ENCODE results near the gene IQSEC1.

The IQSEC1 gene

DNA sequence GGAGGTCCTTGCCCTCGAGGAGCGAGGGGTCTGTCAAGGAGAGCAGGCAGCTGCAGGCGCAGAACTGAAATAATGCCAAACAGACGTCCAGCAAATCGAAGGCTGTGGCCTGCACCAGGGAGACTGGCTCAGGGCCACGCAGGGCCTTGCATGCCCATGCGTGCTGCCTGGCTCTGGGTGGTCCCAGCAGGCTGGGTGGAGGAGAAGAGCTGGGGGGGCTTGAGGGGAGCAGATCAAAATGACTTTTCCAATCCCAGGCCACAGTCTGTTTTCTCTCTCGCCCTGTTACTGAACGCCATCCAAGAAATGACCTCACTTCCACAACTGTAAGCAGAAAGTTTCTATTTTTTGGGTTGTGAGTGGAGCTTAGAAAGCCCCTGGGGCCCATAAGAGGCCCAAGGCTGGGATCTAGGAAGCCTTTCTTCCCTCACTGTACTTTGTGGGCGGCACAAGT is 134.9 kb downstream of the IQSEC1 start:
- TF ChIP-seq, protein P1, sequence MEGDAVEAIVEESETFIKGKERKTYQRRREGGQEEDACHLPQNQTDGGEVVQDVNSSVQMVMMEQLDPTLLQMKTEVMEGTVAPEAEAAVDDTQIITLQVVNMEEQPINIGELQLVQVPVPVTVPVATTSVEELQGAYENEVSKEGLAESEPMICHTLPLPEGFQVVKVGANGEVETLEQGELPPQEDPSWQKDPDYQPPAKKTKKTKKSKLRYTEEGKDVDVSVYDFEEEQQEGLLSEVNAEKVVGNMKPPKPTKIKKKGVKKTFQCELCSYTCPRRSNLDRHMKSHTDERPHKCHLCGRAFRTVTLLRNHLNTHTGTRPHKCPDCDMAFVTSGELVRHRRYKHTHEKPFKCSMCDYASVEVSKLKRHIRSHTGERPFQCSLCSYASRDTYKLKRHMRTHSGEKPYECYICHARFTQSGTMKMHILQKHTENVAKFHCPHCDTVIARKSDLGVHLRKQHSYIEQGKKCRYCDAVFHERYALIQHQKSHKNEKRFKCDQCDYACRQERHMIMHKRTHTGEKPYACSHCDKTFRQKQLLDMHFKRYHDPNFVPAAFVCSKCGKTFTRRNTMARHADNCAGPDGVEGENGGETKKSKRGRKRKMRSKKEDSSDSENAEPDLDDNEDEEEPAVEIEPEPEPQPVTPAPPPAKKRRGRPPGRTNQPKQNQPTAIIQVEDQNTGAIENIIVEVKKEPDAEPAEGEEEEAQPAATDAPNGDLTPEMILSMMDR (IDR thresholded peaks at IDR 0.05; ENCODE audit: low read depth, low read length), result no peak
- DNase-seq (ENCODE audit: extremely low read depth, low read depth), result no peak

DNA sequence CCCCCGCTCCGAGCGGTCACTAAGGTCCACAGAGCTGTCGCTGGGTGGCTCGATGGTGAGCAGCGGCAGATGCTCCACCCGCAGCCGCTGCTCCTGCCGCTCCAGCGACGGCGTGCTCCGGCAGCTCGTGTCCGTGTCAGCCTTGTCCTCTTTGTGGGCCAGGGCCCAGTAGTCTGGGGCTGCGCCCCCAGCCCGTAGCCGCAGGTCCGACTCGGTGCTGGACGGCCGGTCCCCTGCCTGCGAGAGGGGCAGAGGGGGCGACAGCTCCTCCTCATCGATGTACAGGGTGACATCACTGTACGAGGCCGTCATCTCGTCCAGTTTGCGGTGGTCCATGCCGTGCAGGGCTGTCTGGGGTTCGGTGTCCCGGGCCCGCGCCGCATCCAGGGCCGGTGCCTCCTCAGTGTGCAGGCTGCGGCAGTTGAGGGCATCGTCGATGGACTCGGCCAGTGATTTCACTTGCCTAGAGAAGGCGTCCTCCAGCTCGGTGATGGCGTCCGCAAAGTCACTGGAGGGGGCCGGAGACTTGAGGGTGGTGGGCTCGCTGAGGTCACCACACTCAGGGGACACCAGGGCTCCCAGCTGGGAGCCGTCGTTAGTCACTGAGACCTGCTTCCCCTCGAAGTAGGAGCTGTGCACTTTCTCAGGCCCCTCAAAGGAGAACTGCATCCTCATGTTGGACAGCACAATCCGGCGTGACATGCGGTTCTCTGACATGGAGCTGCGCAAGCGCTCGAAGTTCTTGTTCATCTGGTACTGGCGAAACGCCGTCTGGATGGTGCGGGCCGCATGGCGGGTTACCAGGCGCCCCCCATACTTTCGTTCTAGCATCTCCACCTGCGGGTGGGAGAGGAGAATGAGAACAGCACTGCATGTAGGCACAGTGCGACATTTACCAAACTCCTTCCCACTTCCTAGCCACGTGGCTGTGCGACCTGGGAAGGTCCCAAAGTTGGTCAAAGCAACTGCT is 137.1 kb downstream of the IQSEC1 start:
- no peak for DNase-seq (ENCODE audit: extremely low read depth, low read depth)
- TF ChIP-seq, protein P1 (IDR thresholded peaks at IDR 0.05; ENCODE audit: low read depth, low read length), result no peak

- TF ChIP-seq, protein P1 (IDR thresholded peaks at IDR 0.05; ENCODE audit: low read depth, low read length), result no peak
- no peak for DNase-seq (ENCODE audit: extremely low read depth, low read depth)
Observed at GRCh38 chr3:12935023-12935860, 138.0 kb downstream of the IQSEC1 start.

DNA sequence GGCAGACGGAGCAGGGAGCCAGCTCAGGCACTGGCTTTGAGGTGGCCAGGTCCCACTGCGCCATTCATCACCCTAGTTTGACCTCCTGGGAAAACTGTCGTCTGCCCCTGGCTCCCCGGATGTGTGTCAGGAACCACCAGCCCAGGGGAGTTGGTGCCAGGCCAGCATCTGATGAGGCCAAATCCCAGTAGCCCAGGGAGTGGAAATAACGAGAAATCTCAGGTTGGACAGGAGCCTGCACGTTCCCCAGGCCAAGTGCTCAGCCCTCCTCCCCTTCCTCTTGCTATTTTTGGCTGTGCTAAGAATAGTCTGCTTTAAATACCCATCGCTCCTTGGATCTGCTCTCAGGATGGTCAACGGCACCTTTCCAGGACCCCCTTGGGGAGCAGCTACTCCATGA is 138.8 kb downstream of the IQSEC1 start:
- TF ChIP-seq, protein P1 (IDR thresholded peaks at IDR 0.05; ENCODE audit: low read depth, low read length), result no peak
- no peak for DNase-seq (ENCODE audit: extremely low read depth, low read depth)

DNA sequence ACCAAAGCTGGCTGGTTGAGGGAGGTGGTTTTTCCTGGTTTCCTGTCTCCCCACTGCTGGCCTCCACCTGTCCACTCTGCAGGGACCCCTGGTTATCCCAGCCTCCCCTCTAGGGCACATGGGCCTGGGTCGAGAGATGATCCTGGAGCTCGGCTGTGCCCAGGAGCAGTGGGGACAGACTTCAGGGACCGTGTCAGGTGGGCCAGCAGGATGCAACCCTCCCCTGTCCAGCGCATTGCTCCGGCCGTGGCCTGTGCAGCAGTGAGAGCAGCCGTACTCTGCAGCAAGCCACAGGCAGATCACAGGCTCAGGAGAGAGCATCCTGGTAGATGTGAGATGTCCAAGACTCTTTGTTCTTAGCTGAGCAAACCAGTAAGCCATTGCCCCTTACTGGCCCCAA is 139.3 kb downstream of the IQSEC1 start:
- DNase-seq (ENCODE audit: extremely low read depth, low read depth), result no peak
- TF ChIP-seq, protein P1 (IDR thresholded peaks at IDR 0.05; ENCODE audit: low read depth, low read length), result no peak

DNA sequence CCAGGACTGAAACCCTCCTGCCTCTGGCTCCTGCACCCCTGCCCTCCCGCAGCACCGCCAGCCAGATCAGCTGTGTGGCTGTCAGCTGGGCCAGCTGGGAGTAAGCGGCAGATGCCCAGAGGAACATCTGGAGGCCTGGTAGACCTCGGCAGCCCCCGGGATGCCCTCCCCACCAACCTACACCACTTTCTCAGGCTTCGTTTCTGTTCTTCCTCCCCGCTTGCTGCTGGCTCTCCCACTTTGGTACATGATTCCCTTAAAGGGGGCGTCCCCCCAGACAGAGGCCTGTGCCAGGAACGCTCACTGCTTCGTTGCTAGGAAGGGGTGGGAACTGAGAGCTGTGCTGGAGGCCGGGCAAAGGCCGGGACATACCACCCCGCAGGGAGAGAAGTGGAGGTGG is 140.5 kb downstream of the IQSEC1 start:
- DNase-seq (ENCODE audit: extremely low read depth, low read depth), result no peak
- TF ChIP-seq, protein P1 (IDR thresholded peaks at IDR 0.05; ENCODE audit: low read depth, low read length), result no peak

Data from AG09319 (cell line).